IMR-90 (cell line): ENCODE results near the gene RBM25. TPM values are rescaled to one million over a fixed set of nuclear protein-coding genes. Genes with fewer than 3 reads are reported as not detected.

Experiments
- ATAC-seq: fragments of 200-7000 bp; cut with Tn5 transposase; 2 replicates; pipeline ENCODE4 v1.9.1; 2020; ENCODE audit warnings: low read depth, mild to moderate bottlenecking, moderate library complexity
- BruUV-seq: library from RNA; stranded (reverse); fragments of 400-500 nt; replicated peaks from 2 replicates; lab custom pipeline; 2021; lab: Mats Ljungman, UMichigan
- CTCF ChIA-PET: fragments of 300-600 bp; formaldehyde crosslinking; extraction: SDS; loops from one replicate; lab custom pipeline; 2021; ENCODE audit warnings: antibody characterized with exemption; lab: Yijun Ruan, JAX
- POLR2A ChIA-PET: fragments of 300-600 bp; sonication (Branson Sonifier 250); formaldehyde crosslinking; loops from one replicate; lab custom pipeline; 2022; ENCODE audit warnings: antibody characterized with exemption; ENCODE audit not compliant: unreplicated experiment; lab: Charles Lee
- DNase-seq: peaks from one replicate; pipeline ENCODE4 v3.0.0; 2013
- H2AFZ ChIP-seq: replicated peaks from 2 replicates; pipeline ENCODE3; 2013; ENCODE audit warnings: low read length, mild to moderate bottlenecking; ENCODE audit not compliant: poor library complexity
- H2AK5ac ChIP-seq: 2 replicates; pipeline ENCODE4 v1.6.1; 2013; ENCODE audit warnings: low read depth, low read length, inconsistent platforms
- H2AK9ac ChIP-seq: replicated peaks from 2 replicates; pipeline ENCODE3; 2013; ENCODE audit warnings: mild to moderate bottlenecking, low read depth, low read length, moderate library complexity; ENCODE audit not compliant: poor library complexity
- H2BK120ac ChIP-seq: 2 replicates; pipeline ENCODE4 v1.6.1; 2013; ENCODE audit warnings: low read depth, low read length, inconsistent platforms
- H2BK15ac ChIP-seq: 3 replicates; pipeline ENCODE4 v1.6.1; 2013; ENCODE audit warnings: low read depth, low read length, inconsistent platforms
- H2BK20ac ChIP-seq: 2 replicates; pipeline ENCODE4 v1.6.1; 2013; ENCODE audit warnings: low read depth, mild to moderate bottlenecking, inconsistent platforms, low read length, moderate library complexity
- H2BK5ac ChIP-seq: 2 replicates; pipeline ENCODE4 v1.6.1; 2013; ENCODE audit warnings: mild to moderate bottlenecking, low read depth, low read length, inconsistent platforms; ENCODE audit not compliant: poor library complexity, severe bottlenecking
- H3K14ac ChIP-seq: replicated peaks from 2 replicates; pipeline ENCODE4 v1.6.1; 2013; ENCODE audit warnings: low read depth, low read length, inconsistent platforms
- H3K18ac ChIP-seq: 2 replicates; pipeline ENCODE4 v1.6.1; 2013; ENCODE audit warnings: low read depth, low read length, control low read depth
- H3K23ac ChIP-seq: 2 replicates; pipeline ENCODE4 v1.6.1; 2013; ENCODE audit warnings: low read depth, low read length, inconsistent platforms
- H3K27ac ChIP-seq: 2 replicates; pipeline ENCODE4 v1.5.1; 2013; ENCODE audit warnings: mild to moderate bottlenecking, control low read depth, low read length; ENCODE audit not compliant: insufficient read depth
- H3K27me3 ChIP-seq: 2 replicates; pipeline ENCODE4 v1.6.1; 2013; ENCODE audit warnings: low read length; ENCODE audit not compliant: control insufficient read depth, insufficient read depth
- H3K36me3 ChIP-seq: 2 replicates; pipeline ENCODE4 v1.6.1; 2013; ENCODE audit warnings: low read length, mixed read lengths; ENCODE audit not compliant: control insufficient read depth, insufficient read depth
- H3K4ac ChIP-seq: 2 replicates; pipeline ENCODE4 v1.6.1; 2013; ENCODE audit warnings: low read depth, low read length, inconsistent platforms
- H3K4me1 ChIP-seq: 2 replicates; pipeline ENCODE4 v1.6.1; 2013; ENCODE audit warnings: low read length, mixed read lengths; ENCODE audit not compliant: control insufficient read depth, insufficient read depth
- H3K4me2 ChIP-seq: 2 replicates; pipeline ENCODE4 v1.6.1; 2013; ENCODE audit warnings: low read depth, mild to moderate bottlenecking, control low read depth, low read length, moderate library complexity
- H3K4me3 ChIP-seq: 2 replicates; pipeline ENCODE4 v1.5.1; 2013; ENCODE audit warnings: low read depth, mild to moderate bottlenecking, control low read depth, low read length, moderate library complexity; ENCODE audit not compliant: insufficient read depth
- H3K56ac ChIP-seq: 2 replicates; pipeline ENCODE4 v1.6.1; 2013; ENCODE audit warnings: low read length, inconsistent platforms; ENCODE audit not compliant: insufficient read depth; ENCODE audit errors: extremely low read depth
- H3K79me1 ChIP-seq, 2 experiments: 2 replicates each; pipeline ENCODE4 v1.6.1; 2013; ENCODE audit warnings: low read length in 2 of 2, inconsistent platforms in 1 of 2, low read depth in 1 of 2
- H3K9ac ChIP-seq: 2 replicates; pipeline ENCODE4 v1.6.1; 2013; ENCODE audit warnings: low read depth, low read length, control low read depth
- H3K9me1 ChIP-seq: 2 replicates; pipeline ENCODE4 v1.6.1; 2013; ENCODE audit warnings: low read length, inconsistent platforms; ENCODE audit not compliant: insufficient read depth
- H3K9me3 ChIP-seq: 2 replicates; pipeline ENCODE4 v1.6.1; 2013; ENCODE audit warnings: low read length; ENCODE audit not compliant: control insufficient read depth, insufficient read depth
- H4K20me1 ChIP-seq: 2 replicates; pipeline ENCODE4 v1.6.1; 2013; ENCODE audit warnings: low read length, inconsistent platforms; ENCODE audit not compliant: insufficient read depth
- H4K5ac ChIP-seq: 2 replicates; pipeline ENCODE4 v1.6.1; 2013; ENCODE audit warnings: mild to moderate bottlenecking, low read depth, low read length, control low read depth
- H4K8ac ChIP-seq, 2 experiments: 2 replicates each; pipeline ENCODE4 v1.6.1; 2013; ENCODE audit warnings: low read depth in 2 of 2, low read length in 2 of 2, control low read depth in 1 of 2, inconsistent platforms in 1 of 2
- H4K91ac ChIP-seq: 2 replicates; pipeline ENCODE4 v1.6.1; 2013; ENCODE audit warnings: low read depth, low read length, inconsistent platforms; ENCODE audit not compliant: insufficient read depth
- NFE2L2 ChIP-seq: fragments of 150-350 bp; IDR thresholded peaks from 2 replicates; pipeline ENCODE4 v1.6.1; 2016; ENCODE audit warnings: low read depth, mild to moderate bottlenecking, low read length
- RFX5 ChIP-seq: IDR thresholded peaks from 2 replicates; pipeline ENCODE4 v1.8.0; 2012; ENCODE audit warnings: low read depth, mild to moderate bottlenecking, low read length, moderate library complexity
- SMC3 ChIP-seq: fragments of 150-350 bp; IDR thresholded peaks from 2 replicates; pipeline ENCODE4 v1.6.1; 2016; ENCODE audit warnings: low read depth, mild to moderate bottlenecking, antibody characterized with exemption, low read length, moderate library complexity
- WGBS, 2 experiments: methylation state at CpG; one replicate each; pipeline versions ENCODE4 v1.1.5 to v1.1.7; 2013; ENCODE audit warnings: missing lambda C conversion rate in 2 of 2; ENCODE audit not compliant: insufficient read length in 1 of 2; ENCODE audit errors: extremely low coverage in 2 of 2; 5-methylcytosine and 5-hydroxymethylcytosine counted together
- dilution Hi-C: fragments of 300-500 bp; cut with HindIII; formaldehyde crosslinking; loops from one replicate; pipeline ENCODE4 v1.14.3; 2018; ENCODE audit warnings: low sequenced_read_pairs; ENCODE audit not compliant: unreplicated experiment
- in situ Hi-C: fragments of 300-500 bp; cut with MboI; formaldehyde crosslinking; loops from 3 replicates; pipeline ENCODE4 v1.14.3; 2019; ENCODE audit warnings: low sequenced_read_pairs, inconsistent platforms, mixed read lengths
- intact Hi-C: fragments of 100-400 bp; cut with micrococcal nuclease; formaldehyde crosslinking; loops from 2 replicates; pipeline ENCODE4 v1.10.0; 2022
- polyA plus RNA-seq, 3 experiments: library from polyadenylated mRNA; depleted of rRNA; stranded (reverse); fragments of >200 nt; gene quantifications; 2 replicates each; pipeline ENCODE4 v1.2.3, GENCODE V29; 2012; ENCODE audit warnings: low replicate concordance in 1 of 3
- total RNA-seq: library from RNA; depleted of rRNA; stranded (reverse); fragments of >200 nt; gene quantifications from 2 replicates; pipeline ENCODE4 v1.2.3, GENCODE V29; 2012

RBM25 gene
- total and polyA plus RNA-seq, 2 of the 4 experiments (the other 2 are of a cell fraction): 32.3 to 32.9 TPM

GRCh38 chr14:73047808-73048207 lies 10.5 kb upstream of the RBM25 start:
- no peaks in the 10 kb centered on the region for H3K9me3 ChIP-seq
- no peak overlapping the region for H2AK5ac ChIP-seq
- H4K91ac ChIP-seq: no peak overlapping the region
- no peaks in the 10 kb centered on the region for H3K9me1 ChIP-seq
- POLR2A ChIA-PET: no interaction called here
- no peak overlapping the region for H3K4me2 ChIP-seq
- no peaks in the 10 kb centered on the region for H3K79me1 ChIP-seq
- H4K20me1 ChIP-seq: no peaks in the 10 kb centered on the region
- ATAC-seq (no peak), DNase-seq (no peak)
- no peak overlapping the region for H3K4me3 ChIP-seq
- dilution Hi-C loops: no loop called here
- no peak overlapping the region for H3K14ac ChIP-seq
- H4K8ac ChIP-seq: no peak overlapping the region
- H3K18ac ChIP-seq: no peak overlapping the region
- H3K36me3 ChIP-seq: no peaks in the 10 kb centered on the region
- no peak overlapping the region for H3K27ac ChIP-seq
- H2BK120ac ChIP-seq: no peak overlapping the region
- no peak overlapping the region for H2BK20ac ChIP-seq
- H3K4me1 ChIP-seq: no peaks in the 10 kb centered on the region
- no peak overlapping the region for H4K5ac ChIP-seq
- intact Hi-C loops: no loop called here
- WGBS, 2 experiments: 100% methylated on average over 1 of the region's 1 CpG; no CpG with 5 or more reads in 1 of the 2 experiments
- H2AFZ ChIP-seq: no peak overlapping the region
- BruUV-seq: no TSS peak
- H3K9ac ChIP-seq: no peak overlapping the region
- H2BK15ac ChIP-seq: no peak overlapping the region
- no peak overlapping the region for H3K56ac ChIP-seq
- CTCF ChIA-PET: no interaction called here
- H3K4ac ChIP-seq: no peak overlapping the region
- TF ChIP-seq RFX5 (no peak), SMC3 (no peak), NFE2L2 (no peak)
- H3K27me3 ChIP-seq: no peaks in the 10 kb centered on the region
- H2AK9ac ChIP-seq: no peak overlapping the region
- H2BK5ac ChIP-seq: no peak overlapping the region
- in situ Hi-C loops: no loop called here
- no peak overlapping the region for H3K23ac ChIP-seq
